ENCODE measurements around the gene KYAT1. TPM values are rescaled to one million over a fixed set of nuclear protein-coding genes. Genes with fewer than 3 reads are reported as not detected.

KYAT1 gene
- total and polyA plus RNA-seq, 2 of the 8 experiments (the other 6 are each of a cell fraction or from before 2014, with no cell fraction given), result 30.4 to 42.2 TPM

DNA sequence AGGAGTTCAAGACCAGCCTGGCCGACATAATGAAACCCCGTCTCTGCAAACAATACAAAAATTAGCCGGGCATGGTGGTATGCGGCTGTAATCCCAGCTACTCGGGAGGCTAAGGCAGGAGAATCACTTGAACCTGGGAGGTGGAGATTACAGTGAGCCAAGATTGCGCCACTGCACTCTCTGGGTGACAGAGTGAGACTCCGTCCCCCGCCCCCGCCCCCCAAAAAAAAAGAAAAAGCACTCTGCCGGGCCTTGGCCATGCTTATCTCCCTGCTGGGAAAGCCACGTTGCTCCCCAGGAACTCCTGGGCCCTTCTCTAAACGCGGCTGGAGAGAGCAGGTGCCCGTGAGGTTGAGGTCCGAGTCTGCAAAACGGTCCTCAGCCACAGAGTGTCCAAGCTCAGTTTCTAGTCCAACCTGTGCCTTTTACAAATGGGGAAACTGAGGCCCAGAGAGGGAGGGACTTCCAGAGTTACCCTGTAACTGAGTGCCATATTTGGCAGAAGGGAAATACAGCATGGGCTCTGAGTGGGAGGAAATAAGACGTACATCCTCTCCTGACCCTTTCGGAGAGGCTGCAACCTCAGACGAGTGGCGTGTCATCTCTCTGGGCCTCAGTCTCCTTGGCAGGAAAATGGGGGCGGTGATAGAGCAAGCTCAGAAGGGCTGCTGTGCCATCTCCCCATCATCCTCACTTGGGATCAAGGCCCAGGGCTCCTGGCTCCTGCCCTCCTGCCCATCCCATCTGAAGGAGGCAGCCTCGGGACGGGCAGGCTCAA lies 32.4 kb upstream of the KYAT1 start (continued):
- TF ChIP-seq NRF1 (IDR thresholded peaks at IDR 0.05; ENCODE audit: low read depth, low read length) (no peak), SUZ12 (IDR thresholded peaks at IDR 0.05; ENCODE audit: low read length) (no peak), SP1 (IDR thresholded peaks at IDR 0.05; ENCODE audit: low read depth, low read length) (no peak), SIX5 (IDR thresholded peaks at IDR 0.05; ENCODE audit: low read depth, low read length) (no peak), KDM1A (IDR thresholded peaks at IDR 0.05; ENCODE audit: borderline replicate concordance, low read length) (no peak), CHD1 (IDR thresholded peaks at IDR 0.05; ENCODE audit: low read depth, low read length) (no peak)

Data from H1 (cell line).